Measurements from ENCODE around the gene CNOT8.
"Not testable (repeated sequence)": the region's sequence is repeated elsewhere in the genome, so short reads cannot be mapped to it uniquely, and the experiment has no call there.

CNOT8 gene

DNA sequence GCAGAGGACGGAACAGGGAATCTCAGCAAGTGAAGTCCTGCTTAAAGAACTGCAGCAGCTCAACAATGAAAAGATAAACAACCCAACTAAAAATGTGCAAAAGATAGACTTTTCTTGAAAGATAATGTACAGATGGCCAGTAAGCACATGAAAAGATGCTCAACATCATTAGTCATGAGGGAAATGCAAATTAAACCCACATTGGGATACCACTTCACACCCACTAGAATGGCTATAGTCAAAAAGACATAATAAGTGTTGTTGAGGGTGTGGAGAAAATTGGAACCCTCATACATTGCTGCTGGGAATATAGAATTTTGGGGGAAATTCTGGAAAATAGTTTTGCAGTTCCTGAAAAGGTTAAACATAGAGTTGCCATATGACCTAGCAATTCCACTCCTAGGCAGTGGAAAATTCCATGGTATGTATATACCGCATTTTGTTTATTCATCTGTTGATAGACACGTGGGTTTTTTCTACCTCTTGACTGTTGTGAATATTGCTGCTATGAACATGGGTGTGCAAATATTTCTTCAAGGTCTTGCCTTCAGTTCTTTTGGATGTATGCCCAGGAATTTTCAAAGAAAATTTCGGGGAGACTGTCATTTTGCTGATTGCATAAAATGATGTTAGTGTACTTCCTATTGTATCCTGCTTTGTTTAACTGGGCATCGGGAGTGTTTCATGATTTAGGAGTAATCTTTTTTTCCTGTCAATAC is 7.2 kb downstream of the CNOT8 start:
- no peak for DNase-seq (ENCODE audit: low spot score)

DNA sequence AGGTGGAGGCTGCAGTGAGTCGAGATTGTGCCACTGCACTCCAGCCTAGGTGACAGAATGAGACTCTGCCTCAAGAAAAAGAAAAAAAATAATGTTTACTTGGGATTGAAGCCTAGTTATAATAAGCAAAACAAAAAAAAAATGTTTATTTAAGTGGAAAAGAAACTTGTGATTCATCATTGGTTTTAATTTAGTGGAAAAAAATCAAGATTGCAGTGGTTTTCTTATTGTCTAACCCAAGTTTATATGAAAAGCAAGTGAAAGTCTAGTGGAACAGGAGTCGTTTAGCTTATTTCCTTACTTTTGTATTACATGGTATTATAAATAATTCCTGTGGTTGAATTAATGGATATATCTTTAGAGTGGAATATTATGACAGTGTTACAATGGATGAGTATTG is 8.4 kb downstream of the CNOT8 start:
- DNase-seq (ENCODE audit: low spot score), result no peak

DNA sequence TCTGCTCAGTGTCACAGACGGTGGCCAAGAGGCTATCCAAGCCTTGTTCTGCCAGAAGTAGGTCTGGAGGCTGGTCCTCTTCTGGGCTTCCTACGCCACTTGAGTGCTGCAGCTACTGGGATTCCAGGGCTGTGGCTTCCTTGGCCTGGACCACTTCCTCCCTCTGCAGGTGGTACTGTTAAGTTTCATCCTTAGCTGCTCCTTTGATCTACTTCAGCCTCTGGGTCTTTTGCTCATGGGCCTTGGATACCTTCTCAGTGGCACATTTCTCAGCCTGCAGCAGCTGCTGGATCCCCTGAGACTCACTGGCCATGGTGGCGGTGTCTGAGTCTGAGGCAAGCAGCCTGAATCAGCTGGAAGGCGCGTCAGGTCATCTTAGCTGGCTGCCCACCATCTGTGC is 10.3 kb downstream of the CNOT8 start:
- no peak for DNase-seq (ENCODE audit: low spot score)

DNA sequence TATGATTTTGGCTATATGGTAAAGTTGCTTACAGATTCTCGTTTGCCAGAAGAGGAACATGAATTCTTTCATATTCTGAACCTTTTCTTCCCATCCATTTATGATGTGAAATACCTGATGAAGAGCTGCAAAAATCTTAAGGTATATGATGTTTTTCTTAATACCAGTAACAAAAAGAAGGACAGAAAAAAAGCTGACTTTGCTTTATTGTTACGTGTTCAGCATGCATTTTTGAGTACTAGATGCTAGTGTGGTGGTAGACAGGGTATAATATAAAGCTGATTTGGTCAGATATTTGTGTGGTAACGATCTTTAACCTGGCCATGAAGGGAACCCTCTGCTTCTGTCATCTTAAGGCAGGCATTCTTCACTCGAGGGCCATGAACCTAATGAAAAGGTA is 13.3 kb downstream of the CNOT8 start:
- no peak for DNase-seq (ENCODE audit: low spot score)

DNA sequence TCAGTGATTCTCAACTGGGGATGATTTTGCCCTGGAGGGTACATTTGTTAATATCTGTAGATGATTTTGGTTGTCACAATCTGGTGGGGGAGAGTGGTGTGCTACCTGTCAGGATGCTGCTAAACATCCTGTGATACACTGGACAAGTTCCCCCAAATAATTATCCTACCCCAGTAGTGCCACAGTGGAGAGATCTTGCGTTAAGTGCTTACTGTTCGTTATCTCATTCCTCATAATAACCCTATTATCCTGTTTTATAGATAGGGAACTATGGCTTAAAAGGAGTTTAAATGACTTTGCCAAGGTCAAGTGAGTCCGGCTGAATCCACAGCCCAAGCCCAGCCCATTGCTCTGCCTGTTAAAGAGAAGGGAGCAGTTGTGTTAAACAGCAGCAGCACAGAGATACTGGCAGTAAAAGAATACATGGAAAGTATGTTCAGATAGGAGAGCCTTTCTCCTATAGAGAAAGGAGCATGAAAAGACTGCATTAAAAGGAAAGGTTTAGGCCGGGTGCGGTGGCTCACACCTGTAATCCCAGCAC is 15.4 kb downstream of the CNOT8 start:
- DNase-seq (ENCODE audit: low spot score), result no peak

DNA sequence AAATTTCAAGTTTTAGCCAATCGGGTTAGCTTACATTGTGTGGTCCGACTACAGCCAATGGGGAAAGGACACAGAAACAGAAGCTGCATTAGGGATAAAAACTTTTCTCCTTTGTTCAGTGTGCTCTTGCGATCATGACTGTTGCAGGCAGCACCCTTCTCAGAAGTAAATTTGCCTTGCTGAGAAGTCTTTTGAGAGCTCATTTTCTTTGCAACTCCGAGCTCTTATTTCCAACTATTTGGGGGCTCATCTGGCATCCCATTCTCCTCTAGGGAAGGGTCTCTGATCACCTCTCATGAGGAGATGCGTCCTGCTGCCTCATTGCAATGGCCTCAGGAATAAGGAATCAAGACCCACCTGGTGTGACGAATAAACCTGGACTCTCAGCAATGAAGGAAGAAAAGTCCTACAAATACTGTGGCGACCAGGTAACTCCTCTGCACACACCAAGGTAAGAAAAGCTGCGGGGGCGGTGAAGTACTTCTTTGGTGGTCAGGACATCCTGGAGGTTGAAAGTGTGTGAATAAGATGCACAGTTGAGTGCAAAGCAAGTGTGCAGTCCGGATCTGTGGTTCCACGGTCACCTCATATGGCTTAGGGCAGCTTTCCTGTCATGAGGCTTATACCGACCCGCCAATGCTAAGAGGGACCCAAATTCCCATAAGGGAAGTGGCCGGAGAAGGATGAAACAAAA is 20.4 kb downstream of the CNOT8 start:
- no peak for DNase-seq (ENCODE audit: low spot score)

DNA sequence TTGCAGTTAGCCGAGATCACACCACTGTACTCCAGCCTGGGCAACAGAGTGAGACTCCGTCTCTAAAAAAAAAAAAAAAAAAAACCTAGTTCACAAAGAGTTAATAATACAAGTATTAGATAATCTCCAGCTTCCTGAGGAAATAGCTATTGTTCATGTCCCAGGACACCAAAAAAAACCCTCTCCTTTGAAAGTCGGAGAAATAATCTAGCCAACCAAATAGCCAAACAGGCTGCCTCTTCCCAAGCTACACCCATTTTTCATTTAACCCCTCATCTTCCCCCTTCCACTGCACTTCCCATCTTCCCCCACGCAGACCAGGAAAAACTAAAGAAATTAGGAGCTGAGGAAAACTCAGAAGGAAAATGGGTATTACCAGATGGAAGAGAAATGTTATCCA is 23.6 kb downstream of the CNOT8 start:
- DNase-seq (ENCODE audit: low spot score), result no peak

DNA sequence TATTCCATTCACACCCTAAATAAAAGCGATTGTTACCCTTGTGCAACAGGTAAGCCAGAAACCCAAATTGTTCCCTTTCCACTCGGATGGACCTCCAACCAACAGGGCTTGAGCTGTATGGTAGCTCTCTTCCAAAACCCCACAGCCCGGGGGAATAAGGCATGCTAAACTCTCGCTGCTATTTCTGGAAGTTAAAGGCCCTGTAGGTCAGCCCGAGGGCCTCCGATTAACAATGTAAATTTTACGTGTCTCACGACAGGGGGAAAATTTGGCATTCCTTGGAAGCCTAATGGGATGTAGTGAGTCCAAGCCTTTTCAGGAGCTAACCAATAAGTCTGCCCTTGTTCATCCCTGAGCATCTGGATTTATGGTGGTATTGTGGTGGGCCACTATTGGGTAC is 26.0 kb downstream of the CNOT8 start:
- no peak for DNase-seq (ENCODE audit: low spot score)

DNA sequence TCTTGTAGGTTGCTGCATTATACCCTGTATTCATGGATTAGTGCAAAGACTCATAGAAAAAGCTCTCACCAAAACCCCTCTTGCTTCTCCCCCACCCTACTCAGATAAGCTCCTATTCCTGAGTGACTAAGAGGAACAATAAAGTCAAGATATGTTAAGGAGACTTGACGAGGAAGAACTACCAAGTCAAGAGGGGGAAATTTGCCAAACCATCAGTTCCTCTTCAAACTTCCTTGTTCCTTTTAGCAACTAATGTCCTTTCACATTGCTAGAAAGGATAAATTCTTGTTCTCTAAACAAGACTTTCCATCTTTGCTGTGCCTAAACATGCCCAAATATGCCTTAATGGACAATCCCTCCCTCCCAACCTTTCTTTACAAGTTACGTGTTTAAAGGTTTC is 27.0 kb downstream of the CNOT8 start:
- DNase-seq (ENCODE audit: low spot score), result no peak

DNA sequence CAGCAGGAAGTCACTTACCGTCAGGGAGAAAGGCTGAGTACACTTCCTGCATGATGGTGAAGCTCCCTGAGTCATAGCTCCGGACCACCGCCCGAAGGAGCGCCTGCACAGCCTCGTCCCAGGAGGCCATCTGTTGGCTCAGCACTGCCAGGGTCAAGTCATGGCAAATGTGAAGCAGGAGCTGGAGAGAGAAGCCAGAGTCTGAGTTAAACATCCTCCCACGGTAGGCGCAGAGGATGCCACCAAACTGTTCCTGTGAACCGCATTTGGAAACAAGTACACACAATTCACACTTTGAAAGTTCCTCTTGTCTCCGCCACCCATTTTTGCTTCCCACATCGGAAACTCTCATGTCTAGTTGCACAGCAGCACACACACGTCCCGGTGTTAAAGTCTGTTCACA is 33.9 kb downstream of the CNOT8 start:
- DNase-seq (ENCODE audit: low spot score), result no peak

DNA sequence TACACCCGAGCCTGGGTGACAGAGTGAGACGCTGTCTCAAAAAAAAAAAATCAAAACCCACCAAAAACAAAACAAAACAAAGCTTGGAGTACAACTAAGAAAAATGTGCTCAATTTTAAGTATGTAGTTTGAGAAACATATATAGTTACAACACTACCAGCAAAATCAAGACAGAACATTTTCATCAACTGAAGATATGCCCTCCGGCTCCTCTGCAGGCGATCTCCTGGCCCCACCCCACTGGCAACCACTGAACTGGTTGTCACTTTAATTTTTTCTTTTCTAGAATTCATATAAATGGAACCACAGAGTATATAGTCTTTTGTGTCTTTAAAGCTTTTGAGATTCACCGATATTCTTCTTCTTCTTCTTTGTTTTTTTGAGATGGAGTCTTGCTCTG is 35.0 kb downstream of the CNOT8 start:
- DNase-seq (ENCODE audit: low spot score), result no peak

DNA sequence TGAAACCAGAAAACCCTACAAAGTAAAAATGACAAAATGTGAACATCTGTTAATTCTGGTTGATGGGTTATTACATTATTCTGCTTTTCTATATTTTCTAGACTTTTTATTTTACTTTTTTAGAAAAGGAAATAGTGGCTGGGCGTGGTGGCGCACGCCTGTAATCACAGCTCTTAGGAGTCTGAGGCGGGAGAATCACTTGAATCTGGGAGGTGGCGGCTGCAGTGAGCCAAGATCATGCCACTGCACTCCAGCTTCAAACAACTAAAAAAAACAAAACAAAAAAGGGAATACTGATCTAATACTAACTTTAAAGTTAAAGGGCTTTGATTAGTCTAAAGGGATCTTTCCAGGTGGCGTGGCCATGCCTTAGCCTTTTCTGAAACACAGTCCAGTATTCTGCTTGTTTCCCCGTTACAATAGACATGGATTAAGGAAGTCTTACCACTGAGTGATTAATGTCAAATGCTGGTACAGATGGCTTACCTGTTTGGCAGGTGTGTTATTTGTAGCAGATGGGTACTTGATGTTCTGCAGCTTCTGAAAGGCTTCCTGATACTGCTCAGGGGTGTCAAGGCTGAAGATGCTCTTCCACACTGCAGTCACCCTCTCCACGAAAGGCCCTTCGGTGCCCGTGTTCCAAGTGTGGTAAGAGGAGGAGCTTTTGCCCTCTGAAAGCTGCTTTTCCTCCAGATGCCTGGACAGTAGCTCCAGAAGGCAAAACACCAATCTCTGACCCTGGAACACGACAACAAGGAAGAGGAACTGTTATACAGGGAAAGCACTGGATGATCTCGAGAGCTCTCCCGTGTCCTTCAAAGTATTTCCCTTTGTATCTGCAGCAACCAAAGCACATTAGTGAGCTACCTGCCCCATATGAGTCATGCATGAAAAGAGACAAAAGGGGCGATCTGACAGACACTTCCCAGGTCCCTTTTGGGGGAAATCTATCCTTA is 37.5 kb downstream of the CNOT8 start:
- DNase-seq (ENCODE audit: low spot score), result no peak

DNA sequence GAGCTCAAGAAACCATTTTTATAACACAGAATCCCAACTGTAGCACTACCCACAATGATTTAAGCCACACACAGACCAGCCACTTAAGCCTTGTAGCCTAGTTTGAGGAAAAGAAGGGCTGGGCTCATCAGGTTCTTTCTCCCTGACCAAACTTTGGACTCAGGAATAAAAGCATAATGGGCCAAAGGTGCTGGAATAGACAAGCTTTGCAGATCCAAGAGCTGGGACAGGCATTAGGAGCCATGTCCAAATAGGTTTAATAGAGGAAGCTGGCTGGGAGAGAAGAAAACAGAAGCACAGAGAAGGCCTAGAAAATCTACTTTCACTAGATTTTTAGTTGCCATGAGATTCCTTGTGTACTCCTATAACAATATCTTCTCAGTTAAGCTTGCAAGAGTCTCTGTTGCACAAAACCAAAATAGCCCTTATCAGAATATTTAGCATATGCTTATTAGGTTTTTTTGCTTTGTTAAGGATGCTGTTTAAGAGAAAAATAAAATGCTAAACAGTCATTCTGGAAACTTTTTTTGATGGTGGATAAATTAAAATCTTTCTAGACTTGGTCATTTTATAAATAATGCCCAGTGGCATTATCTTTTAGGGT is 38.2 kb downstream of the CNOT8 start:
- no peak for DNase-seq (ENCODE audit: low spot score)

DNA sequence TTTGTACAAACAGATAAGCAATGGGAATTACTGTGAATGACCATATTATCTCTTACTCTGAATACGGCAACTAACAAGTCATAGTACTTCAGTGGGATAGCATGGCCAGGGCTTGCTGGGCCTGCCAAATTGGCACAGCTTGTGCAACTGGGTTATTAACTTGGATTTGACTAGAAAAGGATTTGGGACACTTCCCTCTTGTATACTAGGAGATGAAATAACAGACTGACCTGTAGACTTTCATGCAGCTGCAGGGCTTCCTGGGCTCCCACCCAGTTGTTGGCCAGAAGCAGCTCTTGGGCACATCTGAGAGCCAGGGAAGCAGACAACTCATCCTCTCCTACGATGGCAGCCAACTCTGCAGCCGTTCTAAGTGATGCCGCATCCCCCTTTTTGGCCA is 39.8 kb downstream of the CNOT8 start:
- no peak for DNase-seq (ENCODE audit: low spot score)

DNA sequence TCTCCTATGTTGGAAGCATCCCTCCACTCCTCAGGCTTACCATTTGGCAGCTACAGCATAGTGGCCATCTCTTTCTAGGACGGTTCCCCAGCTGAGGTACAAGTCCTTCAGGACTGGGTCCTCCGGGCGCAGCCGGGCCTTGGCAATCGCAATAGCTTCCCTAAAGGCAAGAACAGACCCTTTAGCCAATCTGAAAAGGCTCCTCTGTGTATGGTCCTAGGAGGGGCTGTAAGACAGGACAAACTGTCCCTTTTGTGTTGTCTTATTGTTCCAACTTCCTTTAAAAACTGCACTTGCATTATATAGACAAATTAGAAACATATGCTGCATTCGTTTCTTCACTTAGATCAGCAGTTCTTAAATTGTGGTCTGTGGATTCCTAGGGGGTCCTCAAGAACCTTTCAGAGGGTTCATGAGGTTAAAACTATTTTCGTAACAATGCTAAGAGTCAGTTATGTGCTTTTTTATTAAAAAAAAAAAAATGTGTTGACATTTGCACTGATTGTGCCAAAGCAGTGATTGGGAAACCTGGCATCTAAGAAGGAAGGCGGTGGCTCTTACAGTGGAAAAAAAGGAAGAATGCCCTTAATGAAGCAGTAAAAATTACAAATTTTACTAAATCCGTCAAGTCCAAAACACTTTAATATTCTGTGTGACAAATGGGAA is 40.9 kb downstream of the CNOT8 start:
- no peak for DNase-seq (ENCODE audit: low spot score)

DNA sequence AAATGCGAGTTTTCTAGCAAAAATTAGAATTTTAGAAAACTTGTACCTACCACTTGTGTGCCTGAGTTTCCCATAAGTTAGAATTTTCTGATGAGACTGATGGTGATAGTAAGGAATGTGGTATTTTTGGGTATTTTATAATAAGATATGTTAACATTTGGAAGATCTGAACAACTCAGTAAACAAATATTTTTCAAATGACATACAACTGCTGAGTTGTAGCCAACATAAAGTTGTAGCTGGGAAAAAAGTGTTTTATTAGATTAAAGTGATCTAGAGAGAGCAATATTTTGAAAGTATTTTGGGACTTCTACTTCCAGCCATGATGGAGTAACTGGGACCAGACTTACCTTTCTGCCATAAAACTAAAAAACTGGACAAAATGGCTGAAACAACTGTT is 41.6 kb downstream of the CNOT8 start:
- DNase-seq (ENCODE audit: low spot score), result no peak

DNA sequence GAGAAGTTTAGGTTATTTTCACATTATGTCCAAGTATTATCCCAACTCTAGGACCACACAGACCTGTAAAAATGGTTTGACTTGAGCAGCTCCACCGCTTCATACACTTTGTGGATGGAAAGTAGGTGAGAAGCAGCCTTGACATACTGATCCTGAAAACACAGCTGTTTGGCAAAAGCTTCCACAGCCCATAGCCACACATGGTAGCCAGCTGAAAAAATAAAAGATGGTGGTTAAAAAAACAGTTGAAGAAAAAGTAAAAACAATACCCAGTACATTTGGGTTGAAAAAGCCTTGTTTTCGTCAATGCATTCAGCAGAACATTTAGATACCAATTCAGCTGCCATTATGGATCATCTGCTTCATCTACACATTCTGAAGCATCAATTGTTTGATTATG is 42.8 kb downstream of the CNOT8 start:
- no peak for DNase-seq (ENCODE audit: low spot score)

DNA sequence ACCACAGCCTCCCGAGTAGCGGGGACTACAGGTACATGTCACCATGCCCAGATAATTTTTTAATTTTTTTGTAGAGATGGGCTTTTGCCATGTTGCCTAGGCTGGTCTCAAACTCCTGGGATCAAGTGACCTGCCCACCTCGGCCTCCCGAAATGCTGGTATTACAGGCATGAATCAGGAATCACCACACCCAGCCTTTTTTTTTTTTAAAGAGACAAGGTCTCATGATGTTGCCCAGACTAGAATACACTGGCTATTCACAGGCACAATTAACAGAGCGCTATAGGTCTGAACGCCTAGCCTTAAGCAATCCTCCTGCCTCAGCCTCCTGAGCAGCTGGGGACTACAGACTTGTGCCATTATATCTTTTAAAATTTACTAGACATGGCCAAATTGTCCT is 43.5 kb downstream of the CNOT8 start:
- DNase-seq (ENCODE audit: low spot score), result no peak

DNA sequence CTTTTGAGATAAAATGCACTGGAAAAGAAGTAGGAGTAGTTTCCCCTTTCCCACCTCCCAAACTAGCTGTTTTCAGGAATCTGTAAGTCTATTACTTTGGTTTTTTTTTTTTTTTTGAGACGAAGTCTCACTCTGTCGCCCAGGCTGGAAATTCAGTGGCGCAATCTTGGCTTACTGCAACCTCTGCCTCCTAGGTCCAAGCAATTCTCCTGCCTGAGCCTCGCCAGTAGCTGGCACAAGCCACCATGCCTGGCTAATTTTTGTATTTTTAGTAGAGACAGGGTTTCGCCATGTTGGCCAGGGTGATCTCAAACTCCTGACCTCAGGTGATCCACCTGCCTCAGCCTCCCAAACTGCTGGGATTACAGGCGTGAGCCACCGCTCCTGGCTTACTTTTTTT is 47.2 kb downstream of the CNOT8 start:
- DNase-seq (ENCODE audit: low spot score), result not testable (repeated sequence)

DNA sequence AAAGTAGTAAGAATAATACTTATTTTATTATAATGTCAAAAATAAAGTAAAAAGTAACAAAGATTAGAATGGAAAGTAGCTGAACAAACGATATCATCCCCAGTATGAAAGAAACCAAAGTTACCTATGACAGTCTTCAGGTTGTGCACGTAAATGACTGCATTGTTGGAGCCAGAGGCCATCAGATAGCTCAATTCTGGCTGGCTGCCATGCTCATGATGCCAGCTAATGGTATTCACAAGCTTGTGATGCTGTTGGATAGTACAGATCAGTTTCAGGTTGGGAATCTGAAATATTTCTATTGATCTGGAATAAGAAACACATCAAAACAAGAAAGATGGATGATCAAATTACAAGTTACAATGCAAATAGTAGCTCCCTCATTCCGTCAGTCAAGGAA is 58.4 kb downstream of the CNOT8 start:
- no peak for DNase-seq (ENCODE audit: low spot score)

DNA sequence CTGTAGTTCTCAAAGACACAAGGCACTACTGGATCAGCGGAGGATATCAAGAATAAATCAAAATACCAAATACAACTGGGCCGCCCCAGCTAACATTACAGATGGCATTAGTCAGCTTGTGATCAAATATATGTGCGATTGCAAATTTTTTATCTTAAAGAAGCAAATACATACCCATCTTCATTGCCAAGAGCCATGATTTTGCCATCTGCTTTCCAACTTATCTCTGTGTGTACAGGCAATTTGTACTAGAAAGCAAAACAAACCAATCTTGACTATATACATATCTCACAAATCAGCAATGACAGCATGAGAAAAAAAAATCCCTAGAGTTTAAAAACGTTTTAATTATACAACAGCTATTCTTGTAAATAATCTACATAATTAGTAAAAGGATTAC is 59.3 kb downstream of the CNOT8 start:
- DNase-seq (ENCODE audit: low spot score), result no peak
